Endometrium (tissue), 2 donors: ENCODE measurements around the gene PRSS50.

Source experiments
- FAIRE-seq: peaks from 2 replicates; lab custom pipeline; 2012; peaks lifted over from hg19 to GRCh38; lab: Jason Lieb, UNC
- donor health status: control.
- donor health status: control.

PRSS50 gene

DNA sequence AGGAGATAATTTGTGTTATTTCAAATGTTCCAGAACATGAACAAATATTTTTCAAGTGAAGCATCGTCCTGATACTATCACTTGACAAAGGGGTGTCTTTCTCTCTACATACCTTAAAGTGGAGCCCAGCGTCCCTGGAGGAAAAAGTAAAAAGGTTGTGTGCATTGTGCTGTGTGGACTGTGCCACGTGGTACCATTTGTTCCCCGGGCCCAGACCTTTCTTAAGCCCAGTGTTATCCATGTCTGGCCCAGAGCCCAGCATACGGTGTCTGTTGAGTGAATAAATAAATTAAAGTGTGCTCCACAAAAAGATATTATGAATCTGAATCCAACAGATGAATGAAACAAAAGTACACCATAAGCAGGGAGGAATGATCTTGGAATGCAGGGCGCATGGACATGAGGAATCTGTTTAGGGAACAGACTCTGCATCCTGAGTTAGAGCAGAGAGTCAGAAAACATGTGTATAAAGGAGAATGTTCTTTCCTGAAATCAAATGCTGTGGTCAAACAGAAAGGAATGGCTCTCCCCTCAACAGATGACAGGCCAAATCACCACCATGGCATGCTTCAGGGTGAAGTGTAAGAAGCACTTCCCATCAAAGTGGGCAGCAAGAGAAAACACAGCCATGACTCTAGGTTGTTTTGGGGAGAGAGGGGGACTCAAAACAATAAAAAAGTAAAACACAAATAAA lies 8.1 kb upstream of the PRSS50 start:
- FAIRE-seq, result no peak

GRCh38 chr3:46724424-46724823 lies 6.8 kb upstream of the PRSS50 start:
- FAIRE-seq, result no peak

GRCh38 chr3:46722443-46722842 lies 4.8 kb upstream of the PRSS50 start:
- no peak for FAIRE-seq

- FAIRE-seq, result no peak
Measured at GRCh38 chr3:46721009-46721408, 3.3 kb upstream of the PRSS50 start.

GRCh38 chr3:46719735-46720271 lies 2.1 kb upstream of the PRSS50 start:
- no peak for FAIRE-seq

DNA sequence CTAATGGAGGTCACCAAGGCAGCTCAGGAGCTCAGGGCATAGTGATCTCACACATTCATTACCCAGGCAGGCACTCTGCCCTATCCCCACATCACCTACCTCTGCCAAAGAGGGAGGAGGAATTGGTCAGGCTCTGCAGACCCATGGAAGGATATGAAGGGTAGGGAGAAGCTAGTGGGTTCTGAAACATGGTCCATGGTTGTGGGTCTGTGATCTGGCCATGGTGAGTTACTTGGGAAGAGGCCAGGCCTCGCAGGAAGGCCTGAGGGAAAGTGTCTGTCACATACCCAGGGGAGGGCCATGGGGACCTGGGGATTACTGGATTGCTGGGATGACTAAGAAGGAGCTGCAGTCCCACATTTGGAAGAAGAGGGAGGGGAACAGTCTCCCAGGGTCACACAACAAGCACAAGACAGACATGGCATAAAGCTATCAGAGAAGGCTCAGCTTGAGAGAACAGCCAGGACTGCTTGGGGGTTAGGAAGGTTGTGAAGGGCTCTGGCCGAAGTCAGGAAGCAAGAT lies 1.4 kb upstream of the PRSS50 start:
- FAIRE-seq, result no peak

DNA sequence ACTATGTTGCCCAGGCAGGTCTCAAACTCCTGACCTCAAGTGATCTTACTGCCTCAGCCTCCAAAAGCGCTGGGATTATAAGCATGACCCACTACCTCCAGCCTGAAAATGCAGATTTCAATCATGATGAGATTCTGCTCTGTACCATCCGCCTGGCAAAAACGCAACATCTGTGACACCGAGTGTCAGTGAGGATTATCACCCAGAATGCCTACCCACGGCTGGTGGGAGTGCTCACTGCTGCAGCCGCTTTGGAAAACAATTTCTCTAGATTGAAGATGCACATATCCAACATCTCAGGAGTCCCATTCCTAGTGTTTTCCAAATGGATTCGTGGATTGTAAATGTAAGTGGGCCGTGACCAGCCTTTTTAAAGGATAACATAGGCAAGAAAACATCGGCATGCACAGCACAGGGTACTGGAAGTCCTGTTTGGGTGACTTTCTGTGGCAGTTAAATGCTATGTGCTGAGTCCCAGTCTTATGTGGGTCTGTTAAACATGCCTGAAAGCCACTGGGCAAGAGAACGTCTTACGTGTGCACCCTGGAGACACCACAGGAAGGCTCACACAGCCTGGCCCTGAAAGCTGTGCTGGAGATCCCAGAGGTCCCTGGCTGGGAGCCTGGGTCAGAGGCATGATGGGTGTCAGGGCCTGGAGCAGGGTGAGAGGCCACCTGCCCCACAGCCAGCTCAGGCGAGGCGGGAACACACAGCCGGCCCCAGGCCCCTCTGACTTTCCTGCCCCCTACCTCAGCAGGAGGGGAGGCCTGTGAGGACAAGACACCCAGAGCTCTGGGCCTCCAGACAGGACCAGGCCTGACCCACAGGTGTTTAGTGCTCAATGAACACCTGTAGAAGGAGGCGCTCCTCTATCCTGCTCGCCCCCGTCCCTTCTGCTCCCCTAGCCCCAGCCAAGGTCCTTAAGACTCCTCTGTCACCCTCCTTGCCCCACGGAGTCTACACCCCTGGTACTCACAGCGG lies 918 bp downstream of the PRSS50 start:
- no peak for FAIRE-seq

DNA sequence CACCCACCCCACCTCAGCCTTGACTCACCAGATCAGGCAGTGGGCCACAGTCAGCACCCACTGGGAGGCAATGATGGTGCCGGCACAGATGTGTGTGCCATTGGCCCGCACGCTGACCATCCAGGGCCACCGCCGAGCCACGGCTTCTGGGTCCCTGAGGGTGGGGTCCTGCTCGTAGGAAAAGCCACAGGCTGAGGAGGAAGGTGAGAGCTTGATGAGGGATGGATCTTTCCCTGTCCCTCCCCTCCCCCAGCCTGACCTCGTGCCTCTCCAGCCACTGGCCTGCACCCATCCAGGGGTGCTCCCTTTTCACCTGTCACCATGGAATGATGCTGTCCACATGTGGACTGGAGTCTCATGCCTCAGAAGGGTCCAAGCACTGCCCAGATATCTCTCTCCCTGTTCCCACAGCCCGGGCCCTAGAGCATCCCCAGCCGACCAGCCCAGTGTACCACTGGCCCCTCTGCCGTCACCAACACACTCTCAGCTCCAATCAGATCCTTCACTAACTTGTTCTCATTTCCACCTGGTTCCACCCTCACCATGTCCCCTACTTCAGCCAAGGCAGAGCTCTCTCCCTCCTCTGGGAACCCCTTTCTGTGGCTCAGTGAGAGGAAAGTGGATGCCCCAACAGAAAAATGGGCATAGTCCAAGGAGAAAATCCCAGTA lies 2.0 kb downstream of the PRSS50 start:
- no peak for FAIRE-seq

GRCh38 chr3:46714728-46715506 lies 2.8 kb downstream of the PRSS50 start:
- FAIRE-seq, result no peak

GRCh38 chr3:46713898-46714552 lies 3.6 kb downstream of the PRSS50 start:
- no peak for FAIRE-seq

DNA sequence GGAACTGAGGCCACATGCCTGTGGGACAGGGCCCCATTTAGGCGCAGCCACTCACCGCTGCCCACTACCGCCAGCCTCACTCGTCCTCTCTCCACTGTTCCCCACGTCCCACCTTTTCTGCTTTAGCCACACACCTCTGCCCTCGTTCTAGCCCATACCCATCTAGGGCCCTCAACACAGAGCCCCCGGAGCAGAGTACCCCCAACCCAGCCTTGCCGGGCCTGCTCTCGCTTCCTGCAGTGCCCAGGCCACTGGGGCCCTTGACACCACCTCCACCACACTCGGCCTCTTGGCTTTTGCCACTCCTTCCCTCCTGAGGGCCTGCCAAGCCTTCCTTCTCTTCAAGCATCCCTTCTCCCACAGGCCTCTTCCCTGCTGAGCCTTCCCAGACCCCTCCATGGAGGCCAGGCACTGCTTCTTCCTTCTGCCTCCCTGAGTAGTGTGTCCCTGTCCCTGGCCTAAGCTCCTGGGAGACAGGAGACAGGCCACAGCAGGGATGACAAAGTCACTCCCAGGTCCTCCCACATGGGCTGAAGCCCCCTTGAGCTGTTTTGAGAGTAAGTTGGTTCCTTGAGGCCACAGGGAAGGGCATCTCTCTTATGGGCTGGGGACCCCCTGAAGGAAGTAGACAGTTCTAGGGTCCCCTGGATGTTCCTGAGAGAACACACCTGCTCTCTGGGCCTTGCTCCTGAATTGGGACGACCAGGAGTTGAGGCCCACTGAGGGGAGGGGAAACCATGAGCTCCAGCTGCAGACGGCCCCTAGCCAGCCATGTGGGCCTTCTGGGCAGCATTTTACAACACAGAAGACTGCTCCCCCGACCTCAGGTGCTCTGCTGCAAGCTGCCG lies 4.4 kb downstream of the PRSS50 start:
- FAIRE-seq, result no peak

DNA sequence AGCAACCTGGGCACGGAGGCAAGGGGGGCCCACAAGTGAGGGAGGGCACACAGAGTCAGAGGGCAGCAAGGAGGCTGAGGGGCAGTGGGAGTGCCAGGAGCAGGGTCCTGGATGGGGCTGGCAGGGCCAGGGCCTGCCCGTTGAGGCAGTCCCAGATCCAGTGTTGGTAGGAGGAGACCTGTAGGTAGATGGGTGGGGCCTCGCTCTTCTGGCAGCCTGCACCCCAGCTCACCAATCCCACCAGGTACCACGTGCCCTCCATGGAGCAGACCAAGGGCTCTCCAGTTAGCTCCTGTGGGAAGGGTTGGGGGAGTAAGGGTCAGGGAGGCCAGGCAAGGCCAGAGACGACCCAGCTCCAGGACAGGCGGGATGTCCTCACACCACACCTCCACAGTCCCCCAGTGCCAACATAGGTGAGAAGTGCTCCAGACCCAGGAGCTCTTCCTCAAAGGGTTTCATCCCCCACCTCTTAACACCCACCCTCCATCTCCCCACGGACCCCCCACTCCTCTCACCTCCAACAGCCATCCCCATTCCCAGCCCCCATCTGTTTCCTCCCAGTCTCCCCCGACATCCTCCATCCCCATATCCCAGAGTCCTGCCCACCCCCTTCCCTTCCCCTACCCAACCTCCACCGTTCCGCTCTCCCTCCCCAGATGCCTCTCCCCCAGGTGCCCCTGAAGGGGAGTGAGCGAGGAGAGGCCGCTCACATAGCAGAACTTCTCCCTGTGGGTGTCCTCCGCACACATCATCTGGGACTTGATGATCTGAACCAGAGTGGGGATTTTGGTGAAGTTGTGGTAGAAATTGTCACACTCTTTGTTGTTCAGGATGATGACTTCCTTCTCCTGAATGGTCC lies 5.2 kb downstream of the PRSS50 start:
- FAIRE-seq, result no peak

DNA sequence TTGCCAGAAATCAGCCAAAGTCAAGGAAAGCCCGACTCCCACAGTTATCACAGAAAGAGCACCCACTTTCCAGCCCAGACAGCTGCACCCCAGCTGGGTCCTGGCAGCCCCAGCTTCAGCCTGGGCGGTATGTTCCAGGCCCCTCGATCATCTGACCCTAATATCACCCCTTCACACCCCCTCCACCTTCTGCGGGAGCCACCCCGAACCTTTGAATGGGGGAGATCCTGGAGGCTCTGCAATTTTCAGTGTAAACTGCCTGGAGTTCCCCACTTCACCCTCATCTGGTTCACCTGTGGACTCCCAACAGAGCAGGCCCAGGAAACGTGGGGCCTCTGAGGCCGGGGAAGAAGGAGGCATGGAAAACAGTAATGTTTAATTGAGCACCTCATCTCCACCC lies 5.9 kb downstream of the PRSS50 start:
- FAIRE-seq, result no peak

- FAIRE-seq, result no peak
Measured at GRCh38 chr3:46711305-46711704, 6.4 kb downstream of the PRSS50 start.

- FAIRE-seq, result no peak
Measured at GRCh38 chr3:46710671-46711295, 6.9 kb downstream of the PRSS50 start.

DNA sequence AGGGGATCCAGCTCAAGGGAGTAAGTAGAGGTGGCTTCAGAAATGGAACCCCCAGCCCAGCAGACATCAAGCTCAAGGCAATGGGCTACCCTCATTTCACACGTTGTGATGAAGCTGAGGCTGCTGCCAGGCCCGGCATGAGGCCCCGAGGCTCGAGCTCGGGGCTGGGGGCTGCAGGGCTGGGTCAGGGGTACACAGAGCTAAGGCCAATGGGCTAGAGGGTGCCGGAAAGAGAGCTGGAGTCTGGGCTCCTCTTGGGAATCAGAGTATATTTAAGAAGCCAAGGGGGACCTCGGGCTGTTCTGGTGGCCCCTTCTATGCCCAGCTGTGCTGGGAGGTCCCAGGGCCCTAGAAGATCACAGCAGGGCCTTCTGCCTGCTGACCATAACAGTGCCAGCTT lies 7.4 kb downstream of the PRSS50 start:
- no peak for FAIRE-seq

GRCh38 chr3:46709721-46710120 lies 7.9 kb downstream of the PRSS50 start:
- FAIRE-seq, result no peak

GRCh38 chr3:46709157-46709654 lies 8.5 kb downstream of the PRSS50 start:
- FAIRE-seq, result no peak
